H9 (cell line): Measurements from ENCODE around the gene AKNA. TPM values are rescaled to one million over a fixed set of nuclear protein-coding genes. Genes with fewer than 3 reads are reported as not detected.

Experiments used
- DNase-seq: peaks from one replicate; pipeline ENCODE4 v3.0.0-alpha.2; 2017
- H2AFZ ChIP-seq: one replicate; pipeline ENCODE4 v1.6.1; 2013; ENCODE audit warnings: mild to moderate bottlenecking, low read length, control low read depth, moderate library complexity
- H2AK5ac ChIP-seq: 2 replicates; pipeline ENCODE4 v1.6.1; 2013; ENCODE audit warnings: low read length, control low read depth, mixed read lengths; ENCODE audit not compliant: insufficient read length
- H2BK120ac ChIP-seq: one replicate; pipeline ENCODE4 v1.6.1; 2013; ENCODE audit warnings: low read depth, mild to moderate bottlenecking, low read length, control low read depth, inconsistent platforms; ENCODE audit not compliant: poor library complexity, severe bottlenecking
- H2BK12ac ChIP-seq: 2 replicates; pipeline ENCODE4 v1.6.1; 2013; ENCODE audit warnings: low read length, control low read depth, mixed read lengths, low read depth; ENCODE audit not compliant: insufficient read length
- H2BK15ac ChIP-seq: 2 replicates; pipeline ENCODE4 v1.6.1; 2013; ENCODE audit warnings: low read depth, low read length, control low read depth
- H2BK20ac ChIP-seq: one replicate; pipeline ENCODE4 v1.6.1; 2013; ENCODE audit warnings: low read depth, mild to moderate bottlenecking, low read length, control low read depth, inconsistent platforms; ENCODE audit not compliant: poor library complexity, severe bottlenecking
- H2BK5ac ChIP-seq: 2 replicates; pipeline ENCODE4 v1.6.1; 2013; ENCODE audit warnings: low read length, control low read depth, mixed read lengths; ENCODE audit not compliant: insufficient read length
- H3K14ac ChIP-seq: 2 replicates; pipeline ENCODE4 v1.6.1; 2013; ENCODE audit warnings: low read length, control low read depth; ENCODE audit not compliant: insufficient read depth
- H3K18ac ChIP-seq: 2 replicates; pipeline ENCODE4 v1.6.1; 2013; ENCODE audit warnings: low read depth, mild to moderate bottlenecking, mixed read lengths, low read length, control low read depth; ENCODE audit not compliant: insufficient read length
- H3K23ac ChIP-seq: 2 replicates; pipeline ENCODE4 v1.6.1; 2013; ENCODE audit warnings: low read length, control low read depth, mixed read lengths, low read depth; ENCODE audit not compliant: insufficient read length
- H3K23me2 ChIP-seq: 2 replicates; pipeline ENCODE4 v1.6.1; 2013; ENCODE audit warnings: low read depth, mild to moderate bottlenecking, mixed read lengths, low read length, control low read depth; ENCODE audit not compliant: insufficient read length, poor library complexity, severe bottlenecking
- H3K27ac ChIP-seq: 2 replicates; pipeline ENCODE4 v1.5.1; 2013; ENCODE audit warnings: low read length, control low read depth, mixed read lengths, low read depth; ENCODE audit not compliant: insufficient read length
- H3K27me3 ChIP-seq: 2 replicates; pipeline ENCODE4 v1.6.1; 2013; ENCODE audit warnings: low read length, control low read depth, inconsistent platforms; ENCODE audit not compliant: insufficient read depth
- H3K4ac ChIP-seq: 2 replicates; pipeline ENCODE4 v1.6.1; 2013; ENCODE audit warnings: low read depth, mild to moderate bottlenecking, control low read depth, inconsistent platforms, low read length, moderate library complexity
- H3K4me1 ChIP-seq: 2 replicates; pipeline ENCODE4 v1.6.1; 2013; ENCODE audit warnings: low read length, control low read depth, inconsistent platforms; ENCODE audit not compliant: insufficient read depth
- H3K4me2 ChIP-seq: 2 replicates; pipeline ENCODE4 v1.6.1; 2013; ENCODE audit warnings: low read length, control low read depth, mixed read lengths; ENCODE audit not compliant: insufficient read length, insufficient read depth
- H3K56ac ChIP-seq: 2 replicates; pipeline ENCODE4 v1.6.1; 2013; ENCODE audit warnings: low read depth, mild to moderate bottlenecking, mixed read lengths, low read length, control low read depth; ENCODE audit not compliant: insufficient read length
- H3K79me1 ChIP-seq: 2 replicates; pipeline ENCODE4 v1.6.1; 2013; ENCODE audit warnings: low read depth, mild to moderate bottlenecking, moderate library complexity, low read length, control low read depth, inconsistent platforms; ENCODE audit not compliant: insufficient read depth, poor library complexity, severe bottlenecking
- H3K79me2 ChIP-seq: 2 replicates; pipeline ENCODE4 v1.6.1; 2013; ENCODE audit warnings: low read length, control low read depth, inconsistent platforms; ENCODE audit not compliant: insufficient read depth
- H3K9ac ChIP-seq: 2 replicates; pipeline ENCODE4 v1.6.1; 2013; ENCODE audit warnings: low read length, control low read depth, mixed read lengths; ENCODE audit not compliant: insufficient read length; ENCODE audit errors: extremely low read depth
- H3K9me3 ChIP-seq: one replicate; pipeline ENCODE4 v1.6.1; 2013; ENCODE audit warnings: low read depth, low read length, inconsistent platforms; ENCODE audit not compliant: control insufficient read depth
- H3T11ph ChIP-seq: one replicate; pipeline ENCODE4 v1.6.1; 2013; ENCODE audit warnings: mild to moderate bottlenecking, low read length, control low read depth, inconsistent platforms
- H4K20me1 ChIP-seq: one replicate; pipeline ENCODE4 v1.6.1; 2013; ENCODE audit not compliant: control insufficient read depth, insufficient read length, insufficient read depth
- H4K5ac ChIP-seq: 2 replicates; pipeline ENCODE4 v1.6.1; 2013; ENCODE audit warnings: low read depth, mild to moderate bottlenecking, mixed read lengths, low read length, control low read depth; ENCODE audit not compliant: insufficient read length
- H4K8ac ChIP-seq: replicated peaks from 2 replicates; pipeline ENCODE4 v1.6.1; 2013; ENCODE audit warnings: low read length, control low read depth, mixed read lengths, low read depth; ENCODE audit not compliant: insufficient read length
- H4K91ac ChIP-seq: 2 replicates; pipeline ENCODE4 v1.6.1; 2013; ENCODE audit warnings: low read depth, mild to moderate bottlenecking, moderate library complexity, mixed read lengths, low read length, control low read depth; ENCODE audit not compliant: insufficient read length
- H3K27ac Mint-ChIP-seq, 3 experiments: 2 replicates in 2 of 3; 3 replicates in 1 of 3; pipeline ENCODE4 v1.8.0; 2020 to 2021; ENCODE audit warnings: mixed read lengths in 3 of 3, mild to moderate bottlenecking in 1 of 3, moderate library complexity in 1 of 3
- H3K27me3 Mint-ChIP-seq: 2 replicates; pipeline ENCODE4 v1.8.0; 2021; ENCODE audit warnings: low read depth, mild to moderate bottlenecking, moderate library complexity, mixed read lengths
- H3K36me3 Mint-ChIP-seq, 3 experiments: 2 replicates in 2 of 3; 3 replicates in 1 of 3; pipeline ENCODE4 v1.8.0; 2020 to 2021; ENCODE audit warnings: low read depth in 3 of 3, mixed read lengths in 3 of 3; ENCODE audit not compliant: insufficient read depth in 1 of 3
- H3K4me1 Mint-ChIP-seq, 2 experiments: 2 replicates each; pipeline ENCODE4 v1.8.0; 2020; ENCODE audit warnings: mixed read lengths in 2 of 2
- H3K4me3 Mint-ChIP-seq, 2 experiments: 2 replicates in 1 of 2; 3 replicates in 1 of 2; pipeline ENCODE4 v1.8.0; 2020 to 2021; ENCODE audit warnings: mild to moderate bottlenecking in 2 of 2, mixed read lengths in 2 of 2, moderate library complexity in 1 of 2
- H3K9me3 Mint-ChIP-seq, 2 experiments: 2 replicates in 1 of 2; 3 replicates in 1 of 2; pipeline ENCODE4 v1.8.0; 2020; ENCODE audit warnings: mild to moderate bottlenecking in 2 of 2, mixed read lengths in 2 of 2, moderate library complexity in 1 of 2
- WGBS: extraction: QIAGEN DNeasy Blood & Tissue Kit; methylation state at CpG from one replicate; pipeline ENCODE4 v1.1.7; 2013; ENCODE audit warnings: missing lambda C conversion rate, low lambda C conversion rate, mixed read lengths; ENCODE audit not compliant: insufficient read length; ENCODE audit errors: extremely low coverage; 5-methylcytosine and 5-hydroxymethylcytosine counted together
- total RNA-seq: library from RNA; stranded (reverse); gene quantifications from 2 replicates; pipeline ENCODE4 v1.2.1, GENCODE V29; 2021
- TF ChIP-seq, protein P1 (sequence below): fragments of 200-600 bp; sonication (generic); conservative IDR thresholded peaks from 3 replicates; pipeline ENCODE4 v1.8.0; 2021; ENCODE audit warnings: antibody characterized with exemption, mild to moderate bottlenecking

Gene AKNA
- total RNA-seq, 1 experiment from 2014 or later, result 19.7 TPM

DNA sequence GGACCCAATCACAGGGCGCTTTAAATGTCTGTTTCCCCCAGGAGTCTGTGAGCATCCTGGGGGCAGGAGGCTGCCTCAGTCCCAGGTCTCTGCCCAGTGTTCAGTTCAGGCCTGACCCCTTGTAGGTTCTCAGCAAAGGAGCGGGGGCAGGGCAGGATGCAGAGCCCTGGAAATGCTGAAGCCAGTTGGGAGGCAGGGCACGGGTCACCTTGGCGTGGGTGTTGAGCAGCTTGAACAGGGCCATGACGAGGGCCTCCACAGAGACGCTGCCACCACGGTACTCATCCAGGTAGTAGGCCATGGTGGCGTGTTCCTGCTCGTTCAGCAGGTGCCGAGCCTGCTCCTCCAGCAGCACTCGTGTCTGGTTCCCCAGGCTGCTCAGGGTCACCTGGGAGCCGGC, 36.3 kb upstream of the AKNA start:
- no peaks in the 10 kb centered on the region for H3K79me2 ChIP-seq
- H4K8ac ChIP-seq, result no peak overlapping the region
- H3K23me2 ChIP-seq, result no peaks in the 10 kb centered on the region
- H4K5ac ChIP-seq, result no peak overlapping the region
- H2BK20ac ChIP-seq, result no peak overlapping the region
- no peak overlapping the region for H3K14ac ChIP-seq
- 0 out of 2 replicates have a peak, but pooled peaks cover 2% of the 10 kb centered on the region for H3K4me1 ChIP-seq
- Mint-ChIP-seq H3K27me3 (peaks cover 1% of the 10 kb centered on the region; the same call in 1 of the 2 replicates), H3K36me3 (no peaks in the 10 kb centered on the region), H3K27ac (no peak overlapping the region), H3K4me3 (no peak overlapping the region), H3K9me3 (no peaks in the 10 kb centered on the region), H3K4me1 (peaks cover 9 to 10% of the 10 kb centered on the region in 2 experiments)
- no peak overlapping the region for H2BK15ac ChIP-seq
- no peak overlapping the region for H3K18ac ChIP-seq
- no CpG with 5 or more reads among the region's 12 CpGs for WGBS
- H3K56ac ChIP-seq, result no peak overlapping the region
- H3K27ac ChIP-seq, result no peak overlapping the region
- no peak overlapping the region for H3K9ac ChIP-seq
- no peak overlapping the region for H3K23ac ChIP-seq
- no peak overlapping the region for H2AK5ac ChIP-seq
- no peak for DNase-seq
- no peak overlapping the region for H2AFZ ChIP-seq
- no peaks in the 10 kb centered on the region for H4K20me1 ChIP-seq
- no peak overlapping the region for H2BK5ac ChIP-seq
- H2BK120ac ChIP-seq, result no peak overlapping the region
- no peak overlapping the region for H3T11ph ChIP-seq
- no peaks in the 10 kb centered on the region for H3K79me1 ChIP-seq
- no peak overlapping the region for H3K4ac ChIP-seq
- no peak overlapping the region for H4K91ac ChIP-seq
- H2BK12ac ChIP-seq, result no peak overlapping the region
- no peak overlapping the region for H3K4me2 ChIP-seq
- TF ChIP-seq, protein P1, sequence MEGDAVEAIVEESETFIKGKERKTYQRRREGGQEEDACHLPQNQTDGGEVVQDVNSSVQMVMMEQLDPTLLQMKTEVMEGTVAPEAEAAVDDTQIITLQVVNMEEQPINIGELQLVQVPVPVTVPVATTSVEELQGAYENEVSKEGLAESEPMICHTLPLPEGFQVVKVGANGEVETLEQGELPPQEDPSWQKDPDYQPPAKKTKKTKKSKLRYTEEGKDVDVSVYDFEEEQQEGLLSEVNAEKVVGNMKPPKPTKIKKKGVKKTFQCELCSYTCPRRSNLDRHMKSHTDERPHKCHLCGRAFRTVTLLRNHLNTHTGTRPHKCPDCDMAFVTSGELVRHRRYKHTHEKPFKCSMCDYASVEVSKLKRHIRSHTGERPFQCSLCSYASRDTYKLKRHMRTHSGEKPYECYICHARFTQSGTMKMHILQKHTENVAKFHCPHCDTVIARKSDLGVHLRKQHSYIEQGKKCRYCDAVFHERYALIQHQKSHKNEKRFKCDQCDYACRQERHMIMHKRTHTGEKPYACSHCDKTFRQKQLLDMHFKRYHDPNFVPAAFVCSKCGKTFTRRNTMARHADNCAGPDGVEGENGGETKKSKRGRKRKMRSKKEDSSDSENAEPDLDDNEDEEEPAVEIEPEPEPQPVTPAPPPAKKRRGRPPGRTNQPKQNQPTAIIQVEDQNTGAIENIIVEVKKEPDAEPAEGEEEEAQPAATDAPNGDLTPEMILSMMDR, result no peak
- no peaks in the 10 kb centered on the region for H3K9me3 ChIP-seq
- no peaks in the 10 kb centered on the region for H3K27me3 ChIP-seq
